ENCODE data around the gene TRPC1.

The TRPC1 gene

GRCh38 chr3:142782616-142783015, 58.8 kb downstream of the TRPC1 start:
- TF ChIP-seq CTCF (IDR thresholded peaks at IDR 0.05; ENCODE audit: low read depth, low read length) = no peak
- H3K4me3 ChIP-seq (replicated peaks in 1 of 2; ENCODE audit: low read depth in 2 of 2, low read length in 2 of 2) = no peak overlapping the region
- DNase-seq (ENCODE audit: low read depth in 2 of 2) = no peak

DNA sequence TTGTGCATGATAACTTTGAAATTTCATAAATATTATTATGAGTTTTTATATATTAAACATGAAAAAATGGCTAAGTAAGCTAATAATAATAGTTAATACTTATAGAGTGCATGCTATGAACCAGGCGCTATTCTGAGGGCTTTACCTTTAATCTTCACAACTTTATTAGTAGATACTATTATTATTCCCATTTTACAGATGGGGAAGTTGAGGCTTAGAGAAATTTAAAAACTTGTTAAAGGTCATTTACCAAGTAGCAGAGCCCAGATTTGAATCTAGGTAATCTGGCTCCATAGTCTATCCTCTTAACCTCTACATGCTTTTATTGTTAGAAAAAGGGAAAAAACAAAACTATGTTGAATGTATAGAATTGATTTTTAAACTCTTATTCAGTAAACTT, 60.4 kb downstream of the TRPC1 start:
- no peak for DNase-seq (ENCODE audit: low read depth in 2 of 2)
- TF ChIP-seq CTCF (IDR thresholded peaks at IDR 0.05; ENCODE audit: low read depth, low read length) = no peak
- H3K4me3 ChIP-seq (replicated peaks in 1 of 2; ENCODE audit: low read depth in 2 of 2, low read length in 2 of 2) = no peak overlapping the region

DNA sequence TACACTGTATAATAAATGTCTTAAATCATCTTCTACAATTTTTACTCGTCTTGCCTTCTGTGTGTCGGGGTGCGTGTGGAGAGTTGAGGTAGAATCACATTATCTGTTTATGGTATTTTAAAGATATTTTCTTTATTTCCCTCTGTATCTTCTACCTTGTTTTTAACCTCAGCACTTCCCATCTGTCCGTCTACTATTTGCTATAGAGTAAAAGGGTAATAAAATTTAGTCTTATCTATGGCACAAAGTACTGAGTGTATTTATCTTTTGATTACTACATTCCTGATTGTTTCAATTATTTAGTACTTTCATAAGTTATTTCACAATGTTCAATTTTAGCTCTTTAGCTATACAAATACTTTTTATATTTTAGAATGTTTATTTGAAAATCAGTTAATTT, 62.2 kb downstream of the TRPC1 start:
- H3K4me3 ChIP-seq (replicated peaks in 1 of 2; ENCODE audit: low read depth in 2 of 2, low read length in 2 of 2) = no peak overlapping the region
- DNase-seq (ENCODE audit: low read depth in 2 of 2) = no peak
- TF ChIP-seq CTCF (IDR thresholded peaks at IDR 0.05; ENCODE audit: low read depth, low read length) = no peak

GRCh38 chr3:142787719-142788118, 63.9 kb downstream of the TRPC1 start:
- no peak overlapping the region for H3K4me3 ChIP-seq (replicated peaks in 1 of 2; ENCODE audit: low read depth in 2 of 2, low read length in 2 of 2)
- DNase-seq (ENCODE audit: low read depth in 2 of 2) = no peak
- TF ChIP-seq CTCF (IDR thresholded peaks at IDR 0.05; ENCODE audit: low read depth, low read length) = no peak

DNA sequence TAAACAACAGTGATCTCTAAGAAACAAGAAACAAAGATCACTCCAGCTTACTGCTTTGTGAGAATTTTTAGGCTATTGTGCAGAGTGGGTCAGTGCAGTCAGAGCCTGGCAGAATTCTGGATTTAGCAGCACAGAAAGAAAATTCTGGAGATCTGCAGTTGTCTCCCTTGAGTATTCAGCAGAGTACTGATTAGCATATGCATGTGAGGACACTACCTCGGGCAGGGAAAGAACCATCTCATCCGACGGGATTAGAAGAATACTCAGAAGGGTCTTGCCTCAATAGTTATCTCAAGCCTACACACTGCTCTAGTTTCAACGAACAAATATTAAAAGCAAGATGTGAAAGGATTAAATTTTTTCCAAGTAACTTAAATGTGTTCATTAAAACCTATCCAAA, 70.7 kb downstream of the TRPC1 start:
- TF ChIP-seq CTCF (IDR thresholded peaks at IDR 0.05; ENCODE audit: low read depth, low read length) = no peak
- no peak overlapping the region for H3K4me3 ChIP-seq (replicated peaks in 1 of 2; ENCODE audit: low read depth in 2 of 2, low read length in 2 of 2)
- no peak for DNase-seq (ENCODE audit: low read depth in 2 of 2)

GRCh38 chr3:142795332-142795731, 71.5 kb downstream of the TRPC1 start:
- no peak for TF ChIP-seq CTCF (IDR thresholded peaks at IDR 0.05; ENCODE audit: low read depth, low read length)
- no peak for DNase-seq (ENCODE audit: low read depth in 2 of 2)

DNA sequence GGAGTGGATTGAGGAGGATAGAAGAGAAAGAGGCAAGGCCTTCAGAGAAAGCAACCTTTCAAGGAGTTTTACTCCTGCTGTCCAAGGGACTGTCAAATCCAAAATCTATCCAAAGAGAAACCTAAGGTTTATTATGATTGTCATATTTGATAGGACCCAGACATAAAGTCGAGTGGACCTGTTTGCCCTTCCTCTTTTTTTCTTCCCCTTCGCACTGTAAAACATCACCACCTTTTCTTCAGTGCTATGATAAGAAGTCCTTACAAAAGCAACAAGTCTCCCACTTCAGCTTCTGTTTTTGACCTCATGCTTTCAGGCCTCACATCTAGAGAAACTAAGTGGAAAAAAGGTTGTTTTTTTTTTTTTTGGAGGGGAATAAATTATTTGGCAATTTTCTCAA, 73.0 kb downstream of the TRPC1 start:
- H3K4me3 ChIP-seq (replicated peaks in 1 of 2; ENCODE audit: low read depth in 2 of 2, low read length in 2 of 2) = no peak overlapping the region
- DNase-seq (ENCODE audit: low read depth in 2 of 2) = no peak
- TF ChIP-seq CTCF (IDR thresholded peaks at IDR 0.05; ENCODE audit: low read depth, low read length) = no peak

More at GRCh38 chr3:142795332-142795731, 71.5 kb downstream of the TRPC1 start:
- H3K4me3 ChIP-seq (replicated peaks in 1 of 2; ENCODE audit: low read depth in 2 of 2, low read length in 2 of 2) = no peak overlapping the region
